ENCODE data around the gene IL17RA. TPM values are rescaled to one million over a fixed set of nuclear protein-coding genes. Genes with fewer than 3 reads are reported as not detected.

Gene IL17RA
- total and polyA plus RNA-seq, 2 donors (not counting 3 experiments of a cell fraction or from before 2014, with no cell fraction given), result 13.0 to 19.3 TPM

DNA sequence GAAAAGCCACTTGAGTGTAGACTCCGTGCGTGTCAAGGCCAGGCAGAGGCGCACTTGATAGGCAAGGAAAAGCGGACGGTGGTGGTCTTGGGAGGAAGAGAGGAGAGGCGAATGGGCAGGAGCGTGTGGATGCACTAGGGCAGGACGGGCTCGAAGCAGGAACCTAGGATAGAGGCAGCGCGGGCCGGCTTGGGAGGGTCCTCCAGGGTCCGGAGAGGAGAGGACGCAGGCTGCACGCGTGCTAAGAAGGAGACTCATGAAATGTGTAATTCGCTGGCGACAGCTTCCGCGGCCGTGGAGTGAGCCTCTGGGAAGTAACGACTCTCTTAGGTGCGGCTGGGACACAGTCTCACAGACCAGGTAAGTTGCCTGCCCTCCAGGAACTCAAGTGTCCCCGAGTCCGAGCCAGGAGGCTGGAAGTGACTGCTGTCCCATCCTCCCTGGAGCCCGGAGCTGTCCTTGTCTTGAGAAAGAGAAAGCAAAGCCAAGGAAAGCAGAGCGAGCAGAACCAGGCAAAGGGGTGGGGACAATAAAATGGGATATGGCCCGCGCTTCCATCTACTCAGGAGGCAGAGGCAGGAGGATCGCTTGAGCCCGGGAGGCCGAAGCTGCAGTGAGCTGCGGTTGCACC lies 874 bp upstream of the IL17RA start:
- DNase-seq (ENCODE audit: low read depth, low spot score) (no peak), FAIRE-seq (no peak)
- TF ChIP-seq, protein P1, sequence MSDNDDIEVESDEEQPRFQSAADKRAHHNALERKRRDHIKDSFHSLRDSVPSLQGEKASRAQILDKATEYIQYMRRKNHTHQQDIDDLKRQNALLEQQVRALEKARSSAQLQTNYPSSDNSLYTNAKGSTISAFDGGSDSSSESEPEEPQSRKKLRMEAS (IDR thresholded peaks at IDR 0.05; ENCODE audit: insufficient read depth, insufficient read length), result no peak
- no peaks in the 10 kb centered on the region for H3K27me3 ChIP-seq (ENCODE audit: control insufficient read depth in 2 of 2, insufficient read depth in 2 of 2, low read length in 2 of 2)
- H3K9ac ChIP-seq (replicated peaks; ENCODE audit: extremely low read depth, insufficient read depth, low read length), result no peak overlapping the region
- no TSS peak for BruUV-seq (replicated peaks)
- no peaks in the 10 kb centered on the region for H3K36me3 ChIP-seq (ENCODE audit: control insufficient read depth in 2 of 2, extremely low read depth in 1 of 2, insufficient read depth in 2 of 2, low read length in 2 of 2)
- dilution Hi-C loops (cut with MboI; ENCODE audit: extremely low pct_ligation_motif_present, low sequenced_read_pairs), result no loop called here
- ChIA-PET POLR2A (interaction anchor here (0.6 kb wide), 1 partner anchor 124 kb away, joined by 5 read pairs; no protein-coding TSS in a partner anchor), CTCF (interaction anchor here (0.8 to 3.0 kb wide), 5 partner anchors 9 to 418 kb away, joined by 3 to 16 read pairs (median 4); no protein-coding TSS in a partner anchor)
- H2AFZ ChIP-seq (ENCODE audit: low read depth, low read length), result peak overlapping the region; percentile 95
- H3K79me2 ChIP-seq (ENCODE audit: control insufficient read depth, insufficient read depth, low read length), result peaks cover 15% of the 10 kb centered on the region
- no peaks in the 10 kb centered on the region for H3K9me3 ChIP-seq (replicated peaks; ENCODE audit: control insufficient read depth, insufficient read depth, low read length)
- no peak overlapping the region for H3K27ac ChIP-seq (ENCODE audit: insufficient read depth, low read depth, low read length)
- H4K20me1 ChIP-seq (replicated peaks; ENCODE audit: control insufficient read depth, extremely low read depth, insufficient read depth, low read length), result peaks cover 2% of the 10 kb centered on the region
- intact Hi-C loops (cut with micrococcal nuclease), result loop anchor here (1.0 to 5.0 kb wide), 3 partner anchors 21 to 283 kb away; partner anchors contain the start of genes CECR2 and HDHD5
- no peak overlapping the region for H3K4me2 ChIP-seq (ENCODE audit: insufficient read depth, low read length)
- H3K9me1 ChIP-seq (replicated peaks; ENCODE audit: control insufficient read depth, extremely low read depth, insufficient read depth, low read length), result no peaks in the 10 kb centered on the region
- H3K4me3 ChIP-seq (replicated peaks in 1 of 3; ENCODE audit: insufficient read depth in 1 of 3, low read depth in 1 of 3, low read length in 3 of 3), result no peak overlapping the region
- peaks cover 18% of the 10 kb centered on the region for H3K4me1 ChIP-seq (ENCODE audit: control insufficient read depth, extremely low read depth, insufficient read depth, low read length)

DNA sequence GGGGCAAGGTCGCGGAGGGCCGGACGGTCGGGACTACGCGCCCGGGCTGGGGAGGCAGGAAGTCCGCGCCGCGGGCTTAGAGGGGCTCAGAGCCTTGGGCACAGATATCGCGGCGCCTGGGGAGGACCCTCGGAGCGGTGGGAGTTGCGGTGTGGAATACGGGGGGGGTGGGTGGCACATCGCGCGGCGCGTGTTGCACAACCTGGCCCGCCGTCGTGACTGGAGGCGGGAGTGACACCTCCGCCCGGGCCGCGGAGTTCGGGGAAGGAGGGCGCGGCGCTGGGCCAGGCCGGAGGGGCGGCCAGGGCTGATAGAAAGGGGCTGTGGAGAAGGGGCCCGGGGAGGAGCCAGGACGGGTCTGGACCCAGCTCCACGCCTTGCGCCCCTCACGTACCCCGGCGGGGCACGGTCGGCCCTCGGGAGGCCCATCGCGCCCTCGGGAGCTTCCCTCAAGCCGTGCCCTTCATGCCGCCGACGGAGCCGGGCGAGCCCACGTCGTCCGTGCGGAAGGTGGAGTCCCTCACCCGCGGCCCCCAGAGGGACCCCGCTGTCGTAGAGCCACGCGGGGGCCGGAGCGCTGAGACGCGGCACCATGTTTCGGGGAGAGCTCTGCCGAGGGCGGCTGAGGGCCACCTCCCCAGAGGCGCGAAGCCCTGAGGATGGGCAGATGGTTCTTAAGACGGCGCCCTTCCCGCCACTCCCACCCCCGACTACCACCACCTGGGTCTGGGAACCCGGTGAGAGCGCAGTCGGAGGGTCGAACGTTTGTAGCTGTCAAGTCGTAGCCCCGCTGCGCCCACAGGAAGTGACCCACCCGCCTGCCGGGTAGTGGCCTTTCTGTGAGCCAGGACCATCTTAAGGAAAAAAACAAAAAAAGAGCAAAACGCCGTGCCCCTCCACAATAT lies 729 bp downstream of the IL17RA start:
- peaks cover 18% of the 10 kb centered on the region for H3K4me1 ChIP-seq (ENCODE audit: control insufficient read depth, extremely low read depth, insufficient read depth, low read length)
- ChIA-PET CTCF (interaction anchor here (1.0 to 3.0 kb wide), 4 partner anchors 9 to 416 kb away, joined by 3 to 16 read pairs (median 6); no protein-coding TSS in a partner anchor), POLR2A (no interaction called here)
- no peaks in the 10 kb centered on the region for H3K9me1 ChIP-seq (replicated peaks; ENCODE audit: control insufficient read depth, extremely low read depth, insufficient read depth, low read length)
- H3K9ac ChIP-seq (replicated peaks; ENCODE audit: extremely low read depth, insufficient read depth, low read length), result peak overlapping the region; percentile 84
- H2AFZ ChIP-seq (ENCODE audit: low read depth, low read length), result peak overlapping the region; percentile 95
- no peaks in the 10 kb centered on the region for H3K9me3 ChIP-seq (replicated peaks; ENCODE audit: control insufficient read depth, insufficient read depth, low read length)
- peaks cover 15% of the 10 kb centered on the region for H3K79me2 ChIP-seq (ENCODE audit: control insufficient read depth, insufficient read depth, low read length)
- DNase-seq (ENCODE audit: low read depth, low spot score), result no peak
- peak overlapping the region; percentile 65 for H3K4me2 ChIP-seq (ENCODE audit: insufficient read depth, low read length)
- no TSS peak for BruUV-seq (replicated peaks)
- TF ChIP-seq POLR2AphosphoS5 (IDR thresholded peaks at IDR 0.05; ENCODE audit: insufficient read depth, low read depth, low read length), result no peak
- TF ChIP-seq GATA2 (IDR thresholded peaks at IDR 0.05; ENCODE audit: insufficient read depth, insufficient read length, low read depth, low read length), result no peak
- TF ChIP-seq POLR2A (IDR thresholded peaks at IDR 0.05; ENCODE audit: low read depth, low read length), result no peak
- no peak for TF ChIP-seq FOS (IDR thresholded peaks at IDR 0.05; ENCODE audit: borderline replicate concordance, insufficient read depth, low read length)
- TF ChIP-seq EZH2 (IDR thresholded peaks at IDR 0.05; ENCODE audit: borderline replicate concordance, low read depth, low read length, severe bottlenecking), result no peak
- FAIRE-seq, result no peak
- intact Hi-C loops (cut with micrococcal nuclease) (no loop called here), dilution Hi-C loops (cut with MboI; ENCODE audit: extremely low pct_ligation_motif_present, low sequenced_read_pairs) (no loop called here)
- peak overlapping the region; percentile 62 to 65 (median 64) for H3K4me3 ChIP-seq (replicated peaks in 1 of 3; ENCODE audit: insufficient read depth in 1 of 3, low read depth in 1 of 3, low read length in 3 of 3)
- H3K36me3 ChIP-seq (ENCODE audit: control insufficient read depth in 2 of 2, extremely low read depth in 1 of 2, insufficient read depth in 2 of 2, low read length in 2 of 2), result no peaks in the 10 kb centered on the region
- peak overlapping the region; percentile 52 for H3K27ac ChIP-seq (ENCODE audit: insufficient read depth, low read depth, low read length)
- H3K27me3 ChIP-seq (ENCODE audit: control insufficient read depth in 2 of 2, insufficient read depth in 2 of 2, low read length in 2 of 2), result no peaks in the 10 kb centered on the region
- H4K20me1 ChIP-seq (replicated peaks; ENCODE audit: control insufficient read depth, extremely low read depth, insufficient read depth, low read length), result peaks cover 2% of the 10 kb centered on the region
